Measurements from ENCODE around the gene L3MBTL4.
A peak's percentile ranks its signal among the peaks of the same experiment; 100 is the strongest.
"Not testable (repeated sequence)": the region's sequence is repeated elsewhere in the genome, so short reads cannot be mapped to it uniquely, and the experiment has no call there.

The L3MBTL4 gene

GRCh38 chr18:6078877-6079276, 335.8 kb downstream of the L3MBTL4 start:
- Histone ChIP-seq H3K79me2 (ENCODE audit: control insufficient read depth, insufficient read depth, low read length, unreplicated experiment) (no peaks in the 10 kb centered on the region), H2AFZ (ENCODE audit: low read length, unreplicated experiment) (no peak overlapping the region), H3K36me3 (ENCODE audit: insufficient read depth, low read length) (no peaks in the 10 kb centered on the region), H3K27me3 (ENCODE audit: insufficient read depth, low read length) (no peaks in the 10 kb centered on the region), H3K4me1 (ENCODE audit: control insufficient read depth, insufficient read depth, low read length, unreplicated experiment) (no peaks in the 10 kb centered on the region), H3K27ac (ENCODE audit: low read depth, low read length) (no peak overlapping the region), H3K4me3 (ENCODE audit: low read depth, low read length) (no peak overlapping the region)

GRCh38 chr18:6072423-6072822, 342.3 kb downstream of the L3MBTL4 start:
- H3K4me3 ChIP-seq (ENCODE audit: low read depth, low read length); H2AFZ ChIP-seq (ENCODE audit: low read length, unreplicated experiment); H3K4me1 ChIP-seq (ENCODE audit: control insufficient read depth, insufficient read depth, low read length, unreplicated experiment); H3K36me3 ChIP-seq (ENCODE audit: insufficient read depth, low read length); H3K27me3 ChIP-seq (ENCODE audit: insufficient read depth, low read length); H3K79me2 ChIP-seq (ENCODE audit: control insufficient read depth, insufficient read depth, low read length, unreplicated experiment): not testable (repeated sequence)
- peak overlapping the region; percentile 29; the same call in 1 of the 2 replicates for H3K27ac ChIP-seq (ENCODE audit: low read depth, low read length)

- no peak overlapping the region for H3K4me3 ChIP-seq (ENCODE audit: low read depth, low read length)
- no peaks in the 10 kb centered on the region; the same call in 1 of the 2 replicates for H3K36me3 ChIP-seq (ENCODE audit: insufficient read depth, low read length)
- peaks cover 8% of the 10 kb centered on the region for H3K4me1 ChIP-seq (ENCODE audit: control insufficient read depth, insufficient read depth, low read length, unreplicated experiment)
- H2AFZ ChIP-seq (ENCODE audit: low read length, unreplicated experiment), result no peak overlapping the region
- H3K27me3 ChIP-seq (ENCODE audit: insufficient read depth, low read length), result no peaks in the 10 kb centered on the region; the same call in 1 of the 2 replicates
- H3K79me2 ChIP-seq (ENCODE audit: control insufficient read depth, insufficient read depth, low read length, unreplicated experiment), result no peaks in the 10 kb centered on the region
- H3K27ac ChIP-seq (ENCODE audit: low read depth, low read length), result no peak overlapping the region
Measured at GRCh38 chr18:6069539-6069938, 345.2 kb downstream of the L3MBTL4 start.

DNA sequence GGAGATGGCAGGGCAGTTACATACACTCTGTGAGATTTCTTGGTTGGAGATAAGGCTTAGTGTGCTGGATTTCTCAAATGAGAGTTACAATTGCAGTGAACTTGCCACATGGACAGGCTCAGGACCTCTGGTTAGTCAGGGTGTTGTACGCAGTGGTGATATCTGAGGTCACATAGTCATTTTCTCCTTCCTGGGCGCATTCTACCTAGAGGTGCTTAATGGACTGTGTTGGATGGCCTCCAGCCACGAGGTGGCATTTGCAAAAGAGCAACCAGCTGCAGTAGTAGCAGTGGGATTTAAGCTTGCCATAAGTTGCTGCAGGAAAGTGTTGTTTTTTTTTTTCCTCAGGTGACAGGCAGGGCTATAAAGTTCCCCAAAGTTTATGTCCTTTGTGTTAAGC, 345.6 kb downstream of the L3MBTL4 start:
- H3K4me1 ChIP-seq (ENCODE audit: control insufficient read depth, insufficient read depth, low read length, unreplicated experiment), result peaks cover 8% of the 10 kb centered on the region
- H3K27me3 ChIP-seq (ENCODE audit: insufficient read depth, low read length), result no peaks in the 10 kb centered on the region; the same call in 1 of the 2 replicates
- H3K4me3 ChIP-seq (ENCODE audit: low read depth, low read length), result no peak overlapping the region
- no peaks in the 10 kb centered on the region; the same call in 1 of the 2 replicates for H3K36me3 ChIP-seq (ENCODE audit: insufficient read depth, low read length)
- no peak overlapping the region for H3K27ac ChIP-seq (ENCODE audit: low read depth, low read length)
- H3K79me2 ChIP-seq (ENCODE audit: control insufficient read depth, insufficient read depth, low read length, unreplicated experiment), result no peaks in the 10 kb centered on the region
- H2AFZ ChIP-seq (ENCODE audit: low read length, unreplicated experiment), result no peak overlapping the region

- Histone ChIP-seq H2AFZ (ENCODE audit: low read length, unreplicated experiment) (no peak overlapping the region), H3K36me3 (ENCODE audit: insufficient read depth, low read length) (no peaks in the 10 kb centered on the region), H3K27ac (ENCODE audit: low read depth, low read length) (no peak overlapping the region), H3K27me3 (ENCODE audit: insufficient read depth, low read length) (no peaks in the 10 kb centered on the region), H3K79me2 (ENCODE audit: control insufficient read depth, insufficient read depth, low read length, unreplicated experiment) (no peaks in the 10 kb centered on the region), H3K4me3 (ENCODE audit: low read depth, low read length) (no peak overlapping the region), H3K4me1 (ENCODE audit: control insufficient read depth, insufficient read depth, low read length, unreplicated experiment) (peaks cover 40% of the 10 kb centered on the region)
Measured at GRCh38 chr18:6060149-6060548, 354.6 kb downstream of the L3MBTL4 start.

DNA sequence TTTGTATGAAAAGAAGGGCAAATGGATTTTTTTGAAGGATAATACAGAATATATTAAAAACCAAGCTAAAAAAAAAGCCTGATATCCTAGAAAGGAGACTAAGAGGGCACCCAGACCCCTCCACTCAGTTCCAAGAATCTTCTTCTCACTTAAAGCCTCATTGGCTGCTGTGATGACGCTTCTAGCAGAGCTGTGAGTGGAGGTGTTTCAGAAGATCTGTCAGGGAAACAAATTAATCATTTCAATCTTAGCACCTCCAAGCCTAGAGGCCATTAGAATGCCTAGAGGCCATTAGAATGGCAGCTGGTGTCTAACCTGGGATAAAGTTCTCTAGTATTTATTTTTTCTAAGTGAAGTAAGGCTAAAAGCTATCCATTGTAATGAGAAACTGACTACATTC, 355.2 kb downstream of the L3MBTL4 start:
- no peaks in the 10 kb centered on the region for H3K36me3 ChIP-seq (ENCODE audit: insufficient read depth, low read length)
- no peak overlapping the region for H2AFZ ChIP-seq (ENCODE audit: low read length, unreplicated experiment)
- H3K27ac ChIP-seq (ENCODE audit: low read depth, low read length), result no peak overlapping the region
- no peak overlapping the region for H3K4me3 ChIP-seq (ENCODE audit: low read depth, low read length)
- no peaks in the 10 kb centered on the region for H3K79me2 ChIP-seq (ENCODE audit: control insufficient read depth, insufficient read depth, low read length, unreplicated experiment)
- H3K27me3 ChIP-seq (ENCODE audit: insufficient read depth, low read length), result no peaks in the 10 kb centered on the region
- peaks cover 42% of the 10 kb centered on the region for H3K4me1 ChIP-seq (ENCODE audit: control insufficient read depth, insufficient read depth, low read length, unreplicated experiment)

DNA sequence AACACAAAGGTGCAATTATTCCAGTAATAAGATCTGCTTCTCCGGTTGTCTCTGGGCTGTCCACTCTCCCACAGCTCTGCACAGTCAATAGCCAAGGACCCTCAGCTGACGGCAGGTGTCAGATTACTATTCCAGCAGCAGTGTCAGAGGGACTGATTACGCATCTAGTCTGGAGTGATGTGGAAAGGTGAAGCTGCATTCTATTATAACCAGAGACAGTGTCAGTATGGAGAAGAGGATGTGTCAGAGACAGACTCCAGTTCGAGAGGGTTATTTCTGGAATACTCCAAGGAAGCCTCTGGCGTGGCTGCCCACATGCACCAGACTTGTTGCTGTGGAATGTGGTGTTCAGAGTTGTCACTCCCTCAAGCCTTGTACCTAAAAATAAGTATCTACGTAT, 355.8 kb downstream of the L3MBTL4 start:
- Histone ChIP-seq H3K36me3 (ENCODE audit: insufficient read depth, low read length) (no peaks in the 10 kb centered on the region), H3K27ac (ENCODE audit: low read depth, low read length) (no peak overlapping the region), H2AFZ (ENCODE audit: low read length, unreplicated experiment) (no peak overlapping the region), H3K27me3 (ENCODE audit: insufficient read depth, low read length) (no peaks in the 10 kb centered on the region), H3K4me1 (ENCODE audit: control insufficient read depth, insufficient read depth, low read length, unreplicated experiment) (peaks cover 42% of the 10 kb centered on the region), H3K79me2 (ENCODE audit: control insufficient read depth, insufficient read depth, low read length, unreplicated experiment) (no peaks in the 10 kb centered on the region), H3K4me3 (ENCODE audit: low read depth, low read length) (no peak overlapping the region)

- Histone ChIP-seq H3K4me3 (ENCODE audit: low read depth, low read length) (no peak overlapping the region), H3K79me2 (ENCODE audit: control insufficient read depth, insufficient read depth, low read length, unreplicated experiment) (no peaks in the 10 kb centered on the region), H3K27ac (ENCODE audit: low read depth, low read length) (peak overlapping the region; percentile 100), H3K27me3 (ENCODE audit: insufficient read depth, low read length) (no peaks in the 10 kb centered on the region), H2AFZ (ENCODE audit: low read length, unreplicated experiment) (no peak overlapping the region), H3K36me3 (ENCODE audit: insufficient read depth, low read length) (no peaks in the 10 kb centered on the region), H3K4me1 (ENCODE audit: control insufficient read depth, insufficient read depth, low read length, unreplicated experiment) (peaks cover 42% of the 10 kb centered on the region)
Measured at GRCh38 chr18:6057604-6058003, 357.1 kb downstream of the L3MBTL4 start.

DNA sequence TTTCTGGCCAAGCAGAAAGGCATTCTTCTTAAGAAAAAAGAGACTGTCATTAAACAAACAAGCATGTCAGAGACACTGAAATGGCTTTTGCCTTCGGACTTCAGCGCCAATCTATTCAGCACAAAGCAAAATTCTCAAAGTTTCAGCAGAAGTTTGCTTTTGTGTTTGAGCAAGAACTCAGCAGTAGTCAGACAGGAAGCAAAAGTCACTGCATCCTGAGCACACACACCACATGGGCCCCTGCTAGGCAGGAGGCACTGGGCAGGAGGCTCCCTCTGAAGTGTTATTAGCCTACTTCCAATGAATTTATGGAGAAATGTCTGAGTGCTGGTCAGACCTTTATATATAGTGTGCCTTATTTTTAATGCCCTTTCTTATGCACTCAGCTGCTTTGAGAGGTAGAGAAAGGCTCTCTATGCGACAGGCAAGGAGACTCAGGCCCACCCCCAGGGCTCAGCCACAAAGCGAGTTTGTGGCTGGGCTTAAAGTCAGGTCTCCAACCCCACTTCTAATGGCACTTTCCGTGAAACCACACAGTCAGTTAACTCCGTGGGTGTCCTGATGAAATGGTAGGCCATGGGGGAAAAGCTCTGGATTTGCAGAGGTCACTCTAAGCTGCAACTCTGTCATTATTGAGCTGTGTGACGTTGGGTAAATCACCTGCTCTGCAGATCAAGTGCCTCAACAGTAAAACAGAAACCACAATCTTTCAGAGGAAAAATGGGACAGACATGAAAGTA, 358.4 kb downstream of the L3MBTL4 start:
- peak overlapping the region; percentile 71 for H3K4me3 ChIP-seq (ENCODE audit: low read depth, low read length)
- H3K36me3 ChIP-seq (ENCODE audit: insufficient read depth, low read length), result no peaks in the 10 kb centered on the region
- H2AFZ ChIP-seq (ENCODE audit: low read length, unreplicated experiment), result peak overlapping the region; percentile 98
- H3K27ac ChIP-seq (ENCODE audit: low read depth, low read length), result peak overlapping the region; percentile 100
- peaks cover 42% of the 10 kb centered on the region for H3K4me1 ChIP-seq (ENCODE audit: control insufficient read depth, insufficient read depth, low read length, unreplicated experiment)
- no peaks in the 10 kb centered on the region for H3K27me3 ChIP-seq (ENCODE audit: insufficient read depth, low read length)
- H3K79me2 ChIP-seq (ENCODE audit: control insufficient read depth, insufficient read depth, low read length, unreplicated experiment), result no peaks in the 10 kb centered on the region

- Histone ChIP-seq H3K27ac (ENCODE audit: low read depth, low read length) (peak overlapping the region; percentile 100), H3K4me3 (ENCODE audit: low read depth, low read length) (peak overlapping the region; percentile 71), H3K36me3 (ENCODE audit: insufficient read depth, low read length) (no peaks in the 10 kb centered on the region), H3K27me3 (ENCODE audit: insufficient read depth, low read length) (no peaks in the 10 kb centered on the region), H3K4me1 (ENCODE audit: control insufficient read depth, insufficient read depth, low read length, unreplicated experiment) (peaks cover 42% of the 10 kb centered on the region), H2AFZ (ENCODE audit: low read length, unreplicated experiment) (peak overlapping the region; percentile 98), H3K79me2 (ENCODE audit: control insufficient read depth, insufficient read depth, low read length, unreplicated experiment) (no peaks in the 10 kb centered on the region)
Measured at GRCh38 chr18:6055711-6056110, 359.0 kb downstream of the L3MBTL4 start.

- peaks cover 42% of the 10 kb centered on the region for H3K4me1 ChIP-seq (ENCODE audit: control insufficient read depth, insufficient read depth, low read length, unreplicated experiment)
- no peaks in the 10 kb centered on the region for H3K79me2 ChIP-seq (ENCODE audit: control insufficient read depth, insufficient read depth, low read length, unreplicated experiment)
- no peaks in the 10 kb centered on the region for H3K27me3 ChIP-seq (ENCODE audit: insufficient read depth, low read length)
- H3K4me3 ChIP-seq (ENCODE audit: low read depth, low read length), result no peak overlapping the region
- H3K36me3 ChIP-seq (ENCODE audit: insufficient read depth, low read length), result no peaks in the 10 kb centered on the region
- no peak overlapping the region for H2AFZ ChIP-seq (ENCODE audit: low read length, unreplicated experiment)
- H3K27ac ChIP-seq (ENCODE audit: low read depth, low read length), result no peak overlapping the region
Measured at GRCh38 chr18:6054256-6054842, 360.4 kb downstream of the L3MBTL4 start.
